ENCODE measurements around the gene CDHR3. TPM values are rescaled to one million over a fixed set of nuclear protein-coding genes. Genes with fewer than 3 reads are reported as not detected.

Gene CDHR3
- total and polyA plus RNA-seq, 9 of the 15 experiments (the other 6 are each of a cell fraction or from before 2014, with no cell fraction given) = 0.03 to 0.66 (median 0.24) TPM; not detected in 1

GRCh38 chr7:105940109-105940508, 23.0 kb upstream of the CDHR3 start (continued):
- TF ChIP-seq FOXM1 (IDR thresholded peaks at IDR 0.05; ENCODE audit: low read depth) (no peak), FOXM1 (CRISPR knock-in tag; IDR thresholded peaks at IDR 0.05; ENCODE audit: low read depth) (no peak), DPF2 (IDR thresholded peaks at IDR 0.05) (no peak)
- TF ChIP-seq, protein P1, sequence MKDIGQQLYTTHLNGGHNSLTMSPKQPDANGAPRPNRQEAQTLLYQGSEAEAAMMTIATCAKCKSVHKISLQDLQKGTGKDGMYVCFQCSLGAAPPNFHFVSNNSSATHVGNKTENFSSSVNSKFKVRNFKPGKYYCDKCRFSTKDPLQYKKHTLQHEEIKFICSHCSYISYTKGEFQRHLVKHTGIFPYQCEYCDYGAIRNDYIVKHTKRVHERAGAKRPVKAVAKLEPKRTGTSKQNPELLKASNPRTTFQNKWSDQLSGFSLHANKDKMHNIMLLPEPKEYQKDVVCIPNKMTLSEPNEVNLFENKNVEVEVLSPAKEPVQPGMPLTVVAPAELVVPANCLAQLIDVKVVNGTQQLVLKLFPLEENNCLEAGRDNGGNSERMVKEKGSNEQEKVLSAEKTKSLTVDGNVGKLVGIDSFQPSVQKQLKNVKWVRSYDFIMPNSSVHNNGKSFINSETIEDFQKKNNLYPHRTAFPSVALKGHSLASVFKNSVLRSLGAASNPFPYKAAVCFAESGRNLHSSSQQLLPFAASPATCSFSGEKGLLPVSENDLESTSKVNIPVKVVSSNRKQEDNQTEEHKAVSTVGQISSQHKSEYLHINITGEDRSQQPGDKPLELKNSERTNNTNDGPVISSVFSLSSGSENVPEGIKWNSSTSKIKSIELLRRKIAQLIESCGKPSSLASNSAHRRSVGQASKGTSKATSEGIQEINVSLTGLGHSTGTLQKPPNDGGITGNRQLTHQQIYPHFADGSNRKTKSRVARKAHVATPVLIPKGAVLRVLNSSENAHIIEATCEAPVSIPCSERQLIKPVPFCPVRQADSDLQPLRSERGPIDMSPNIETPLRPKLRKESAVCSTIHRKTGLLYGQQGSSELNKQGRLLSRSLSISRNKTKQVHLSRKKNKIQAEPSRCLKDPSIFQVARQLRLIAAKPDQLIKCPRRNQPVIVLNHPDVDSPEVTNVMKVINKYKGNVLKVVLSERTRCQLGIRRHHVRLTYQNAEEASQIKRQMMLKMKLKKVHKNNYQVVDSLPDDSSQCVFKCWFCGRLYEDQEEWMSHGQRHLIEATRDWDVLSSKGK (CRISPR knock-in tag; IDR thresholded peaks at IDR 0.05) = no peak

- Histone ChIP-seq H3K9me1 (ENCODE audit: control insufficient read depth, insufficient read depth, low read length) (no peaks in the 10 kb centered on the region), H4K20me1 (replicated peaks; ENCODE audit: control insufficient read depth, insufficient read depth, low read length) (no peaks in the 10 kb centered on the region), H3K36me3 (ENCODE audit: control insufficient read depth, insufficient read depth, low read length) (no peaks in the 10 kb centered on the region), H3K9me3 (replicated peaks; ENCODE audit: control insufficient read depth, insufficient read depth, low read depth, low read length) (no peaks in the 10 kb centered on the region), H3K27me3 (ENCODE audit: control insufficient read depth in 2 of 2, insufficient read depth in 2 of 2, low read length in 2 of 2) (peaks cover 26 to 51% of the 10 kb centered on the region in 2 experiments), H3K4me1 (replicated peaks in 1 of 2; ENCODE audit: control insufficient read depth in 2 of 2, insufficient read depth in 2 of 2, low read length in 2 of 2) (no peaks in the 10 kb centered on the region), H3K9ac (ENCODE audit: insufficient read depth in 1 of 2, low read depth in 2 of 2, low read length in 2 of 2) (no peak overlapping the region), H3K27ac (ENCODE audit: extremely low read depth, low read depth, low read length) (no peak overlapping the region), H3K4me2 (ENCODE audit: insufficient read depth, low read length) (no peak overlapping the region), H3K79me2 (ENCODE audit: control insufficient read depth, insufficient read depth, low read length) (no peaks in the 10 kb centered on the region), H2AFZ (ENCODE audit: low read depth, low read length) (no peak overlapping the region), H3K4me3 (no peak overlapping the region)
- ChIA-PET CTCF (ENCODE audit: low intra/inter-chr PET ratio) (no interaction called here), POLR2A (no interaction called here)
- TF ChIP-seq ZNF12 (CRISPR knock-in tag; IDR thresholded peaks at IDR 0.05) (peak; percentile 80; the same call in 1 of the 2 replicates), SIRT6 (IDR thresholded peaks at IDR 0.05; ENCODE audit: low read depth, low read length) (no peak), PKNOX1 (IDR thresholded peaks at IDR 0.05) (peak; percentile 84)
- FAIRE-seq (no peak), DNase-seq (ENCODE audit: extremely low read depth in 1 of 4, low spot score in 3 of 4) (no peak), ATAC-seq (no peak)
- in situ Hi-C loops (cut with MboI) (no loop called here), intact Hi-C loops (cut with micrococcal nuclease) (loop anchor here (10.0 kb wide), 1 partner anchor 287 kb away; no protein-coding TSS in a partner anchor)
- BruUV-seq (replicated peaks) = no TSS peak
These were observed 21.5 kb upstream of the CDHR3 start for GRCh38 chr7:105941596-105941995.

All from K562 (cell line).